GM18907 (cell line): ENCODE measurements around the gene PCID2.
"Not testable (repeated sequence)": the region's sequence is repeated elsewhere in the genome, so short reads cannot be mapped to it uniquely, and the experiment has no call there.

Experiments
- ATAC-seq: cut with Tn5 transposase; IDR thresholded peaks from one replicate; pipeline ENCODE4 v1.9.1; 2021; ENCODE audit warnings: mild to moderate bottlenecking, moderate library complexity; ENCODE audit not compliant: unreplicated experiment

The PCID2 gene

GRCh38 chr13:113167155-113167554 is 41.3 kb downstream of the PCID2 start:
- ATAC-seq, result no peak

- ATAC-seq, result no peak
These were observed 41.8 kb downstream of the PCID2 start for GRCh38 chr13:113166681-113167080.

- ATAC-seq, result no peak
These were observed 42.2 kb downstream of the PCID2 start for GRCh38 chr13:113166266-113166665.

GRCh38 chr13:113164492-113164891 is 44.0 kb downstream of the PCID2 start:
- no peak for ATAC-seq

- ATAC-seq, result no peak
These were observed 45.4 kb downstream of the PCID2 start for GRCh38 chr13:113162783-113163685.

- not testable (repeated sequence) for ATAC-seq
These were observed 46.5 kb downstream of the PCID2 start for GRCh38 chr13:113161975-113162374.

GRCh38 chr13:113161433-113161832 is 47.0 kb downstream of the PCID2 start:
- no peak for ATAC-seq

GRCh38 chr13:113160983-113161382 is 47.5 kb downstream of the PCID2 start:
- ATAC-seq, result no peak

- ATAC-seq, result no peak
These were observed 48.8 kb downstream of the PCID2 start for GRCh38 chr13:113159701-113160100.

- no peak for ATAC-seq
These were observed 49.5 kb downstream of the PCID2 start for GRCh38 chr13:113158946-113159345.

GRCh38 chr13:113157929-113158747 is 50.3 kb downstream of the PCID2 start, which contains the start of gene PROZ:
Gene PROZ, plus strand, starts transcription at chr13:113158648. Its CDS starts 13 bp downstream, at chr13:113158661.
- ATAC-seq, result no peak

GRCh38 chr13:113157206-113157928 is 51.1 kb downstream of the PCID2 start:
- ATAC-seq, result no peak

GRCh38 chr13:113155982-113156655 is 52.4 kb downstream of the PCID2 start:
- no peak for ATAC-seq

- no peak for ATAC-seq
These were observed 53.3 kb downstream of the PCID2 start for GRCh38 chr13:113155201-113155600.

GRCh38 chr13:113153810-113154748 is 54.4 kb downstream of the PCID2 start:
- ATAC-seq, result peak; percentile 59

GRCh38 chr13:113152984-113153809 is 55.3 kb downstream of the PCID2 start:
- ATAC-seq, result peak; percentile 23

- no peak for ATAC-seq
These were observed 55.8 kb downstream of the PCID2 start for GRCh38 chr13:113152691-113152983.

- no peak for ATAC-seq
These were observed 56.5 kb downstream of the PCID2 start for GRCh38 chr13:113151745-113152690.
